Glomerular endothelial cell (primary cell): Measurements from ENCODE around the gene CEACAM19. TPM values are rescaled to one million over a fixed set of nuclear protein-coding genes. Genes with fewer than 3 reads are reported as not detected.
"Not testable (repeated sequence)": the region's sequence is repeated elsewhere in the genome, so short reads cannot be mapped to it uniquely, and the experiment has no call there.

Source experiments
- DNase-seq: peaks from one replicate; pipeline ENCODE4 v3.0.0-alpha.2; 2011; ENCODE audit warnings: low read depth, low spot score; ENCODE audit errors: extremely low read depth
- total RNA-seq: library from RNA; depleted of rRNA; stranded (reverse); fragments of >200 nt; gene quantifications from 2 replicates; pipeline ENCODE4 v1.2.3, GENCODE V29; 2015

The CEACAM19 gene
- total RNA-seq, 1 donor from 2014 or later = 9.0 TPM

GRCh38 chr19:44697670-44698034 lies 26.4 kb downstream of the CEACAM19 start:
- DNase-seq = no peak

- no peak for DNase-seq
Observed at GRCh38 chr19:44698492-44699201, 27.4 kb downstream of the CEACAM19 start, which contains the start of gene CEACAM16. TSS of gene CEACAM16 (plus strand) at chr19:44699151. CDS start at chr19:44701457, 2,306 bp downstream.

GRCh38 chr19:44700547-44700946 lies 29.3 kb downstream of the CEACAM19 start:
- no peak for DNase-seq

GRCh38 chr19:44701228-44701627 lies 29.9 kb downstream of the CEACAM19 start:
- no peak for DNase-seq

- no peak for DNase-seq
Observed at GRCh38 chr19:44702551-44703176, 31.4 kb downstream of the CEACAM19 start.

- no peak for DNase-seq
Observed at GRCh38 chr19:44703336-44704078, 32.2 kb downstream of the CEACAM19 start.

GRCh38 chr19:44704982-44705381 lies 33.7 kb downstream of the CEACAM19 start:
- DNase-seq = no peak

GRCh38 chr19:44705502-44706010 lies 34.3 kb downstream of the CEACAM19 start:
- DNase-seq = no peak

GRCh38 chr19:44706506-44707236 lies 35.4 kb downstream of the CEACAM19 start:
- DNase-seq = no peak

- DNase-seq = no peak
Observed at GRCh38 chr19:44707794-44708193, 36.5 kb downstream of the CEACAM19 start.

GRCh38 chr19:44708940-44709339 lies 37.7 kb downstream of the CEACAM19 start:
- no peak for DNase-seq

GRCh38 chr19:44709434-44710266 lies 38.4 kb downstream of the CEACAM19 start:
- DNase-seq = not testable (repeated sequence)

- DNase-seq = no peak
Observed at GRCh38 chr19:44710483-44710882, 39.2 kb downstream of the CEACAM19 start.

GRCh38 chr19:44712864-44713515 lies 41.7 kb downstream of the CEACAM19 start:
- DNase-seq = no peak

- DNase-seq = no peak
Observed at GRCh38 chr19:44714597-44715169, 43.4 kb downstream of the CEACAM19 start.

- no peak for DNase-seq
Observed at GRCh38 chr19:44717603-44718002, 46.3 kb downstream of the CEACAM19 start.

GRCh38 chr19:44718441-44719261 lies 47.4 kb downstream of the CEACAM19 start:
- DNase-seq = peak; percentile 92

GRCh38 chr19:44719262-44719701 lies 48.0 kb downstream of the CEACAM19 start:
- no peak for DNase-seq
